Stimulated activated CD4-positive, alpha-beta T cell treated with anti-CD3 and anti-CD28 coated beads, Interleukin-12 subunit alpha, Interleukin-12 subunit beta, amount 100 ng/mL, for 24 hours (primary cell): Measurements from ENCODE around the gene GOLGA6L1.
"Not testable (repeated sequence)": the region's sequence is repeated elsewhere in the genome, so short reads cannot be mapped to it uniquely, and the experiment has no call there.

Source experiments
- DNase-seq, 2 experiments: peaks; one replicate each; pipeline ENCODE4 v3.0.0-alpha.2; 2020; ENCODE audit warnings: low read depth in 2 of 2

The GOLGA6L1 gene, protein sequence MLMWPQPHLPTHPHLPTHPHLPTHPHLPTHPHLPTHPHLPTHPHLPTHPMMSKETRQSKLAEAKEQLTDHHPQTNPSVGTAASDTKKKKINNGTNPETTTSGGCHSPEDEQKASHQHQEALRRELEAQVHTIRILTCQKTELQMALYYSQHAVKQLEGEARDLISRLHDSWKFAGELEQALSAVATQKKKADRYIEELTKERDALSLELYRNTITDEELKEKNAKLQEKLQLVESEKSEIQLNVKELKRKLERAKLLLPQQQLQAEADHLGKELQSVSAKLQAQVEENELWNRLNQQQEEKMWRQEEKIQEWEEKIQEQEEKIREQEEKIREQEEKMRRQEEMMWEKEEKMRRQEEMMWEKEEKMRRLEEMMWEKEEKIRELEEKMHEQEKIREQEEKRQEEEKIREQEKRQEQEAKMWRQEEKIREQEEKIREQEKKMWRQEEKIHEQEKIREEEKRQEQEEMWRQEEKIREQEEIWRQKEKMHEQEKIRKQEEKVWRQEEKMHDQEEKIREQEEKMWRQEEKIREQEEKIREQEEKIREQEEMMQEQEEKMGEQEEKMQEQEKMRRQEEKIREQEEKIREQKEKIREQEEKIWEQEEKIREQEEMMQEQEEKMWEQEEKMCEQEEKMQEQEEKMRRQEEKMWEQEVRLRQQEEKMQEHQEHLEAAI

GRCh38 chr15:23136722-23137121 is at the start of gene GOLGA6L1:
Gene GOLGA6L1, minus strand, starts transcription at chr15:23136822. Its CDS starts 91 bp downstream, at chr15:23136731.
- DNase-seq, result not testable (repeated sequence)

- DNase-seq, result not testable (repeated sequence)
Measured at GRCh38 chr15:23181201-23181600, 44.6 kb upstream of the GOLGA6L1 start.

- DNase-seq, result not testable (repeated sequence)
Measured at GRCh38 chr15:23180547-23180927, 43.9 kb upstream of the GOLGA6L1 start.

GRCh38 chr15:23179768-23180546 is 43.3 kb upstream of the GOLGA6L1 start:
- DNase-seq, result not testable (repeated sequence)

- not testable (repeated sequence) for DNase-seq
Measured at GRCh38 chr15:23176683-23177082, 40.1 kb upstream of the GOLGA6L1 start.

- not testable (repeated sequence) for DNase-seq
Measured at GRCh38 chr15:23175606-23176005, 39.0 kb upstream of the GOLGA6L1 start.

DNA sequence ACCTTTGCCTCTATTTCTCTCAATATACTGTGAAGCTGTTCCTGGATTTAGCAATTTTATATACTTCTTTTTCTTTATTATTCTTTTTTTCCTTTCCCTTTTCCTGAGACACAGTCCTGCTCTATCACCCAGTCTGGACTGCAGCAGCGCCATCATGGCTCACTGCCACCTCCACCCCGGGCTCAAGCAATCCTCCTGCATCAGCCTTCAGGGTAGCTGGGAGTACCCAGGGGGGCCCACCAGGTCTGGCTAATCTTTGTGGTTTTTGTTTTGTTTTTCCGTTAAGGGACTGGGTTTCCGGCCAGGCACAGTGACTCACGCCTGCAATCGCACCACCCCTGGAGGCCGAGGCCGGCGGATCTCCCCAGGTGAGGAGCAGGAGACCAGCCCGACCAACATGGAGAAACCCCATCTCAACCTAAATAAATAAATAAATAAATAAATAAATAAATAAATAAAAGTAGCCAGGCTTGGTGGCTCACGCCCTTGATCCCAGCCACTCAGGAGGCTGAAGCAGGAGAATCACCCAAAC is 38.1 kb upstream of the GOLGA6L1 start:
- DNase-seq, result not testable (repeated sequence)

DNA sequence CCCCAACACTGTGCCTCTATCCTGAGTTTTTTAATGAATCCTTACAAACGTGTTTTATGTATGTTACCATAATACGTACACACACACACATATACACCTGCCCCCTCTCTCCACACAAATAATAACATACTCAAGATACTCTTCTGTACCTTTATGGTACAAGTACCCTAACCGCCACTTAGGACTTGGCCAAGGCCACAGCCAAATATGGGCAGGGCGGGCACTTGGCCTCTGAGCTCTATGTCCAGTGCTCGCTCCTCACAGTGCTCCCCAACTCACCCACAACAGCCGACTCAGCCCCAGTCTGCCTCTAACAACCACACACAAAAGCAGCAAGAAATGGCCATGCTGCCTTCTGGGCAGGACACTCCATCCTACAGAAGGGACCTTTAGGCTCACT is 3.8 kb downstream of the GOLGA6L1 start:
- DNase-seq, result not testable (repeated sequence)

DNA sequence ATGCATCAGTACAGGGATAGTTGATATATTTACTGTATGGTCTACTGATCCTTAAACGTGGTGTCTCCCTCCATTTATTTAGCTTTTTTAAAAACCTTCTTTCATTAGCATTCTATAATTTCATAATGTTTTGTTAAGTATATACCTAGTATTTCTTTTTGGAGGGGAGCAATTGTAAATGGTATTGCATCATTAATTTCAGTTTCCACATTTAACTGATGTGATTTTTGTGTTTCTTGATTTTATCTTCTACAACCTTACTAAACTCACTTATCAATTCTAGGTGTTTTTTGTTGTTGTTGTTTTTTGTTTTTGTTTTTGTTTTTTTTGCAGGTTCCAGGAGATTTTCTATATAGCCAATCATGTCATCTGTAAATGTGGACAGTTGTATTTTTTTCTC is 18.4 kb downstream of the GOLGA6L1 start:
- no peak for DNase-seq

DNA sequence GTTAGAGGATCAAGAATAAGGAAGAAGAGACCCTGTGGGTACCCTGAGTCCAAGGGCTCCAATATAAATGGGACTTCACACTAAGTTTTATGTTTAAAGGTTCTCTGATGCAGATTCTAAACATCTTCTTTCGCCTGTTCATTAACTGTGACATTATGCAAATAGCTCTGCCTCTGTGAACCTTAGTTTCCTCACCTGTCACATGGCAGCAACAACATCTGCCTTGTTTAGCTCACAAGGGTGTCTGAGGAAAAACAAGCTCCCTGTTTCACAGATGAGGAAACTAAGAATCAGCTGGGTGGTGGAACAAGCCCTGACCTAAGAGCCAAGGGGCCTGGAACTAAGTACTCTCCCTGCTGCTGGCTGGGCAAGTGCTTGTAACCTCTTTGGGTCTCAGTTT is 40.8 kb downstream of the GOLGA6L1 start:
- DNase-seq, result no peak

- DNase-seq, result no peak
Measured at GRCh38 chr15:23083115-23083514, 53.5 kb downstream of the GOLGA6L1 start.

DNA sequence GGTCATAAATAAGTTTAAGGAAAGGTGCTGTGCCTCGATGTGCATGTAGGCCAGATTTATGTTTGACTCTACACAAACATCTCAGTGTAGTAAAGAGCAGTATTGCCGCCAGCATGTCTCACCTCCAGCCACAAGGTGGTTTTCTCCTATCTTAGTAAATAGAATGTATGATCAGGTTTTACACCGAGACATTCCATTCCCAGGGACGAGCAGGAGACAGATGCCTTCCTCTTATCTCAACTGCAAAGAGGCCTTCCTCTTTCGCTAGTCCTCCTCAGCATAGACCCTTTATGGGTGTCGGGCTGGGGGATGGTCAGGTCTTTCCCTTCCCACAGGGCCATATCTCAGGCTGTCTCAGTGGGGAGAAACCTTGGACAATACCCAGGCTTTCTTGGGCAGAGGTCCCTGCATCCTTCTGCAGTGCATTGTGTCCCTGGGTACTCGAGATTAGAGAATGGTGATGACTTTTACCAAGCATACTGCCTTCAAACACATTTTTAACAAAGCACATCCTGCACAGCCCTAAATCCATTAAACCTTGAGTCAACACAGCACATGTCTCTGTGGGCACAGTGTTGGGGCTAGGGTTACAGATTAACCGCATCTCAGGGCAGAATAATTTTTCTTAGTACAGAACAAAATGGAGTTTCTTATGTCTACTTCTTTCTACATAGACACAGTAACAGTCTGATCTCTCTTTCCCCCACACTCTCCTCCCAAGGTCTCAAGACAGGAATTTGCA is 54.5 kb downstream of the GOLGA6L1 start:
- DNase-seq, result not testable (repeated sequence)

GRCh38 chr15:23081271-23081670 is 55.4 kb downstream of the GOLGA6L1 start:
- no peak for DNase-seq

DNA sequence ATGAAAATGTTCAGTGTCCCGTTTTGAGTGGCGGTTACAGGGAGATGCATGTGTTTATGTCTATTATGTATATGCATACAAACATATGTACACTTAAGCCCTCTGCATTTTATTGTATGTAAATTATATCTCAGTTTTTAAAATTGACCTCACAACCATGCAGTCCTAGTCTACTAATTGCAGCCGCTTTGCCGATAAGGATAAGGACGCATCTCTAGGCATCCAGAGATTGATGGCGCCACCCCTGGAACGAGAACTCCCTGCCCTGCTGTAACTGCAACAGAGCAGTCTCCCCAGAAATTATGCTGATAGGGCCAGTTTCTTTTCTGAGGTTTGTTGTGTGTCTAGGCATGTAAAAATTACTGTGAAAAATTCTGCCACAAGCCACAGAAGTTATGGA is 56.9 kb downstream of the GOLGA6L1 start:
- DNase-seq, result no peak
